Testis (tissue), 5 donors: ENCODE data around the gene KLRC2. TPM values are rescaled to one million over a fixed set of nuclear protein-coding genes. Genes with fewer than 3 reads are reported as not detected.
"Not testable (repeated sequence)": the region's sequence is repeated elsewhere in the genome, so short reads cannot be mapped to it uniquely, and the experiment has no call there.

Source experiments
- DNase-seq: peaks from one replicate; pipeline ENCODE4 v3.0.0-alpha.2; 2019
- H3K27ac ChIP-seq, 2 donors: fragments of 200-600 bp; sonication (generic); one replicate each; pipeline ENCODE4 v1.5.1; 2019
- H3K27me3 ChIP-seq: fragments of 200-600 bp; sonication (generic); one replicate; pipeline ENCODE4 v1.5.1; 2019
- H3K36me3 ChIP-seq: fragments of 200-600 bp; sonication (generic); one replicate; pipeline ENCODE4 v1.5.1; 2017; ENCODE audit warnings: low read depth; ENCODE audit errors: missing control alignments
- H3K4me1 ChIP-seq: fragments of 200-600 bp; sonication (generic); one replicate; pipeline ENCODE4 v1.5.1; 2019
- H3K4me3 ChIP-seq, 2 donors: fragments of 200-600 bp; sonication (generic); one replicate each; pipeline ENCODE4 v1.5.1; 2017 to 2019
- H3K9me3 ChIP-seq: fragments of 200-600 bp; sonication (generic); one replicate; pipeline ENCODE4 v1.5.1; 2017
- POLR2A ChIP-seq: fragments of 450-650 bp; IDR thresholded peaks from one replicate; pipeline ENCODE4 v1.6.1; 2017; ENCODE audit warnings: antibody characterized with exemption, mild to moderate bottlenecking, moderate library complexity
- WGBS, 2 donors: methylation state at CpG; one replicate each; pipeline ENCODE4 v1.1.5; 2018; 5-methylcytosine and 5-hydroxymethylcytosine counted together
- intact Hi-C: fragments of 100-400 bp; cut with DNase I; formaldehyde crosslinking; loops from one replicate; pipeline ENCODE4 v1.15.1; 2023; ENCODE audit warnings: low total_unique reads
- long read RNA-seq, 2 donors: transcript quantifications; one replicate each; lab custom pipeline, GENCODE V29; 2026
- polyA plus RNA-seq: library from polyadenylated mRNA; stranded (reverse); fragments of 350-450 nt; fragmentation: Illumina TruSeq; extraction: RNeasy Lipid Tissue Mini Kit (QIAGEN cat#74804); gene quantifications from one replicate; pipeline ENCODE4 v1.2.3, GENCODE V29; 2014; ENCODE audit warnings: low read depth, low replicate concordance; ENCODE audit not compliant: insufficient read depth
- total RNA-seq, 2 donors: library from RNA; depleted of rRNA; stranded (reverse); fragments of >200 nt; gene quantifications; one replicate each; pipeline ENCODE4 v1.2.3, GENCODE V29; 2016
- TF ChIP-seq, protein P1 (sequence below), 3 experiments: fragments of 450-650 bp in 2 of 3; fragments of 200-600 bp in 1 of 3; sonication (generic) in 1 of 3; IDR thresholded peaks; one replicate each; pipeline ENCODE4 v1.5.1; 2016 to 2019; ENCODE audit warnings: antibody characterized with exemption in 3 of 3, mild to moderate bottlenecking in 2 of 3, moderate library complexity in 1 of 3

The KLRC2 gene
- under 1 TPM in 1 of 2 donors, not detected in 1; 0.56 TPM for total RNA-seq
- polyA plus RNA-seq = not detected
- long read RNA-seq, donor 1 = 0 reads
- long read RNA-seq, donor 2 = 0 reads

DNA sequence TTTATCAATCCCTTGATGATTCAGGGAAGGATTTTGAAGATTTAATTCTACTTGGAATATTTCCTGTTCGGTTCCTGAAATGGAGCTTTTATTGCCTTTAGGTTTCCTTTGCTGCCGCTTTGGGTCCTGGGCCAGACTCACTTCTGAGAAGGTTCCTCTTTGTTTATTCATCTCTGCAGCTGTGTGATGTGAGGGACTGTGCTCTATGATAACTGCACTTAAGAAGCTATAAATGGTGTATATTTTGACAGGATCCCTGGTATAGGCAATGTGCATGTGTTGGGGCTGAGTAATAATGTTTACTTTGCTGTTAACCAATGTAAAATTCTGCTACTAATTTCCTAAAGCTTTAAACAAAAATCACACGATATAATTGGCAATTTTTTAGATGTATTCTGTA is at the start of gene KLRC2:
KLRC2 (minus strand) TSS at position 195 of the 400 bp plus-strand sequence; CDS start at position 171, 24 bp downstream.
- DNase-seq, H3K4me1 ChIP-seq, H3K27me3 ChIP-seq, intact Hi-C loops, H3K27ac ChIP-seq, H3K4me3 ChIP-seq, H3K9me3 ChIP-seq, H3K36me3 ChIP-seq: not testable (repeated sequence)
- 55 to 67% methylated on average over 3 of the region's 3 CpGs for WGBS, 2 donors

- H3K36me3 ChIP-seq, intact Hi-C loops, H3K27ac ChIP-seq, H3K27me3 ChIP-seq, H3K4me3 ChIP-seq, H3K4me1 ChIP-seq, H3K9me3 ChIP-seq, DNase-seq: not testable (repeated sequence)
- 82% methylated on average over 2 of the region's 2 CpGs; no CpG with 5 or more reads in 1 of the 2 donors for WGBS, 2 donors
Observed at GRCh38 chr12:10481901-10482300, 46.1 kb upstream of the KLRC2 start.

DNA sequence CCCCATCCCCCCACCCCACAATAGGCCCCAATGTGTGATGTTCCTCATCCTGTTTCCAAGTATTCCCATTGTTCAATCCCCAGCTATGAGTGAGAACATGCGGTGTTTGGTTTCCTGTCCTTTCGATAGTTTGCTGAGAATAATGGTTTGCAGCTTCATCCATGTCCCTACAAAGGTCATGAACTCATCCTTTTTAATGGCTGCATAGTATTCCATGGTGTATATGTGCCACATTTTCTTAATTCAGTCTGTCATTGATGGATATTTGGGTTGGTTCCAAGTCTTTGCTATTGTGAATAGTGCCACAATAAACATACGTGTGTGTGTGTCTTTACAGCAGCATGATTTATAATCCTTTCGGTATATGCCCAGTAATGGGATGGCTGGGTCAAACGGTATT is 37.0 kb upstream of the KLRC2 start:
- H3K4me1 ChIP-seq, H3K4me3 ChIP-seq, H3K9me3 ChIP-seq, H3K27ac ChIP-seq, H3K27me3 ChIP-seq, H3K36me3 ChIP-seq, intact Hi-C loops, DNase-seq: not testable (repeated sequence)
- 88 to 92% methylated on average over 5 of the region's 5 CpGs for WGBS, 2 donors

- no peak overlapping the region for H3K27ac ChIP-seq
- no peak for TF ChIP-seq POLR2A
- TF ChIP-seq, protein P1, sequence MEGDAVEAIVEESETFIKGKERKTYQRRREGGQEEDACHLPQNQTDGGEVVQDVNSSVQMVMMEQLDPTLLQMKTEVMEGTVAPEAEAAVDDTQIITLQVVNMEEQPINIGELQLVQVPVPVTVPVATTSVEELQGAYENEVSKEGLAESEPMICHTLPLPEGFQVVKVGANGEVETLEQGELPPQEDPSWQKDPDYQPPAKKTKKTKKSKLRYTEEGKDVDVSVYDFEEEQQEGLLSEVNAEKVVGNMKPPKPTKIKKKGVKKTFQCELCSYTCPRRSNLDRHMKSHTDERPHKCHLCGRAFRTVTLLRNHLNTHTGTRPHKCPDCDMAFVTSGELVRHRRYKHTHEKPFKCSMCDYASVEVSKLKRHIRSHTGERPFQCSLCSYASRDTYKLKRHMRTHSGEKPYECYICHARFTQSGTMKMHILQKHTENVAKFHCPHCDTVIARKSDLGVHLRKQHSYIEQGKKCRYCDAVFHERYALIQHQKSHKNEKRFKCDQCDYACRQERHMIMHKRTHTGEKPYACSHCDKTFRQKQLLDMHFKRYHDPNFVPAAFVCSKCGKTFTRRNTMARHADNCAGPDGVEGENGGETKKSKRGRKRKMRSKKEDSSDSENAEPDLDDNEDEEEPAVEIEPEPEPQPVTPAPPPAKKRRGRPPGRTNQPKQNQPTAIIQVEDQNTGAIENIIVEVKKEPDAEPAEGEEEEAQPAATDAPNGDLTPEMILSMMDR (IDR thresholded peaks at IDR 0.05) = no peak
Observed at GRCh38 chr12:10469701-10470100, 33.9 kb upstream of the KLRC2 start.

GRCh38 chr12:10466311-10466710 is 30.5 kb upstream of the KLRC2 start:
- WGBS, 2 donors = 93 to 100% methylated on average over 4 of the region's 4 CpGs
- DNase-seq = no peak
- intact Hi-C loops = no loop called here

More at GRCh38 chr12:10469701-10470100, 33.9 kb upstream of the KLRC2 start:
- Histone ChIP-seq H3K27me3 (no peaks in the 10 kb centered on the region), H3K9me3 (no peaks in the 10 kb centered on the region), H3K36me3 (no peaks in the 10 kb centered on the region), H3K4me1 (no peaks in the 10 kb centered on the region), H3K4me3 (no peak overlapping the region)
- 87 to 96% methylated on average over 1 of the region's 1 CpG for WGBS, 2 donors
- no peak for DNase-seq
- intact Hi-C loops = no loop called here

DNA sequence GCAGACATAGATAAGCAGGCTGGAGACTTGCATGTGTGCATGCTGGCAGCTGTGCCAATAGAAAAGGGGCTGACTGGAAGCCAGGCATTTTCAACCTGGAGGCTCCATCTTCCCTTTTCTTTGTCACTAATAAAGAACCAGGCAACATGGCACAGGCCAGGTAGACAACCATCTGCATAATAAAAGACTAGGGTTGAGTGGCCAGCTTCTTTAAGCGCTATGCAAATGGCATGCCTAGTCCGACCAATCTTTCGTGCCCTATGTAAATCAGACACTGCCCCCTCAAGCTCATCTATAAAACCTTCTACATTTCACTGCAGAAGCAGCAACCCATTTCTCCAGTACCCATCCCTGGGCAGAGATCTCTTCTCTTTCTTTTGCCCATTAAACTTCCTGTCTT is 21.9 kb upstream of the KLRC2 start:
- TF ChIP-seq POLR2A = no peak
- TF ChIP-seq, protein P1 (IDR thresholded peaks at IDR 0.05) = no peak
- Histone ChIP-seq H3K36me3 (no peaks in the 10 kb centered on the region), H3K4me1 (no peaks in the 10 kb centered on the region), H3K27me3 (no peaks in the 10 kb centered on the region), H3K27ac (no peak overlapping the region), H3K4me3 (no peak overlapping the region), H3K9me3 (no peaks in the 10 kb centered on the region)
- WGBS, 2 donors = 82 to 90% methylated on average over 3 of the region's 3 CpGs
- DNase-seq = no peak
- intact Hi-C loops = no loop called here

More at GRCh38 chr12:10466311-10466710, 30.5 kb upstream of the KLRC2 start:
- no peak overlapping the region for H3K4me3 ChIP-seq
- H3K27me3 ChIP-seq = no peaks in the 10 kb centered on the region
- no peak for TF ChIP-seq POLR2A
- TF ChIP-seq, protein P1 (IDR thresholded peaks at IDR 0.05) = no peak
- no peaks in the 10 kb centered on the region for H3K9me3 ChIP-seq
- no peak overlapping the region for H3K27ac ChIP-seq
- H3K36me3 ChIP-seq = no peaks in the 10 kb centered on the region
- no peaks in the 10 kb centered on the region for H3K4me1 ChIP-seq
